C4-2B (cell line): ENCODE measurements around the gene LTBP4.
"Not testable (repeated sequence)": the region's sequence is repeated elsewhere in the genome, so short reads cannot be mapped to it uniquely, and the experiment has no call there.

Experiments
- CTCF ChIP-seq: fragments of 450-650 bp; conservative IDR thresholded peaks from 2 replicates; pipeline ENCODE4 v1.5.1; 2017; ENCODE audit warnings: mild to moderate bottlenecking
- ZFX ChIP-seq: fragments of 450-650 bp; IDR thresholded peaks from 2 replicates; pipeline ENCODE4 v1.6.1; 2017

- TF ChIP-seq CTCF, ZFX: not testable (repeated sequence)
Measured at GRCh38 chr19:40564535-40564934, 36.6 kb upstream of the LTBP4 start.
